ENCODE results near the gene DES. TPM values are rescaled to one million over a fixed set of nuclear protein-coding genes. Genes with fewer than 3 reads are reported as not detected.

Gene DES
- total RNA-seq, 1 donor from 2014 or later = not detected

DNA sequence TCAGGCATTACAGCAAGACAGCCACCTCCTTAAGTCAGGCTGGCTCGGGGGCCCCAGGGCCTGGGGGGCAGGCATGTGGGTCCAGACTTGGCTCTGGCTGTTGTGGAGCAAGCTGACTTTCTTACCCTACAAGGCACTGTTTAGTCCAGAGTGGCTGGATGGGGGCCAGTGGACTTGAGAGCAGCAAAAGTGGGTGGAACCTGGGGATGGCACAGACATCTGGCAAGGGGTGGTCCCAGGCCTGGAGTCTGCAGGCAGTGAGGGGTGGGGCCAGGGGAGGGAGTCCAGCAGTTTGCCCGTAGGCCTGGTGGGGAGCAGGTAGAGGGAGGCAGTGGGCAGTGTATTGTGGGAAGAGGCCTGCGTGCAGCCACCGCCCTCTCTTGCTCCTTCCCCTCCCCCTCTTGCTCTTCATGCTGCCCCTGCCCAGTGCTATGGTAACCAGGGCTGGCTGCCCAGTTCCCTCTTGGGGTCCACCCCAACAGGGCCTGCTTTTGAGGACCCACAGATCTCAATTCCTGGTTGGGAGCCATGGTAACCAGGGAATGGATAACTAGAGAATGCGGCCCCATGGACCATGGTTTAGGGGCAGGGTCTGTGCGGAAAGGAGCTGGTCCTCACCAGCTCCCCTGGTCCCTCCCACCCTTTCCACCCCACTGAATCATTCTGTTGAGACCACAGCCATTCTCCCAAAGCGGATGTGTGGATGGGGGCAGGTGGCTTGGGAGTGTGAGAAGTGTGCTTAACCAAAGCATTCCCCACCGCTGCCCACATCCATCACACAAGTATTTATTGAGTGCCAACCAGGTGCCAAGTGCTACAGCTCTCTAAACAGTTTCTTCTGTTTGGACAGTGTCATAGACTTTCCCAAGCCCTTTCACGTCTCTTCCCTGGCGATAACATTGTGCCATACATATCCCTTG is 35.8 kb downstream of the DES start:
- H3K36me3 ChIP-seq = no peaks in the 10 kb centered on the region

DNA sequence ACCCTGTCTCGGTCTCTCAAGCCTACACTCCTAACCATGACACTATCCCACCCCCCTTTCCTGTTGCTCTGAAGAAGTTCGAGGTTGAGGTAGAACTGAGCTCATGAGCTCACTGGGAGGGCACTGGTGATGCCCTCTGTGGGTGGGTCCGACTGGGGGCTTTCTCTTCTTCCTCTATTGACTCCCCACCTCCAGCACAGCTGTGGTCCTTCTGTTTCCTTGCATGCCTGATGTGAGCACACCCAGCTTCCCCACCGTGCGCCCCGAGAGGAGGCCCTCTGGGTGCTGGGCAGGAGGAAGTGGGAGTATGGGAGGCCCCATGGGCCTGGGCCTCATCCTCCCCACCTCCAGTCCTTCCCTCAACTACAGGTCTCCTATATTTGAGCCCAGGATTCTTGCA is 37.4 kb downstream of the DES start:
- H3K4me3 Mint-ChIP-seq = peak overlapping the region; percentile 21
- no peak for DNase-seq (ENCODE audit: low spot score)
- Histone ChIP-seq H2AFZ (replicated peaks) (no peak overlapping the region), H3K4me1 (peaks cover 30% of the 10 kb centered on the region), H3K4me2 (no peak overlapping the region), H3K9me3 (ENCODE audit: low read depth) (no peaks in the 10 kb centered on the region), H3F3A (ENCODE audit: low read depth) (peaks cover 17% of the 10 kb centered on the region), H3K9ac (no peak overlapping the region), H3K79me2 (ENCODE audit: low read depth) (no peaks in the 10 kb centered on the region), H4K20me1 (ENCODE audit: low read depth) (no peaks in the 10 kb centered on the region), H3K4me3 (no peak overlapping the region), H3K36me3 (no peaks in the 10 kb centered on the region), H3K27ac (no peak overlapping the region), H3K27me3 (no peaks in the 10 kb centered on the region)
- no peaks in the 10 kb centered on the region for H3K36me3 Mint-ChIP-seq
- H3K9me3 Mint-ChIP-seq = no peaks in the 10 kb centered on the region
- H3K27ac Mint-ChIP-seq = no peak overlapping the region
- H3K27me3 Mint-ChIP-seq (ENCODE audit: insufficient read depth, low read depth) = peaks cover 9% of the 10 kb centered on the region
- peaks cover 54% of the 10 kb centered on the region for H3K4me1 Mint-ChIP-seq
- TF ChIP-seq EZH2phosphoT487 (IDR thresholded peaks at IDR 0.05) = no peak
- TF ChIP-seq, protein P1, sequence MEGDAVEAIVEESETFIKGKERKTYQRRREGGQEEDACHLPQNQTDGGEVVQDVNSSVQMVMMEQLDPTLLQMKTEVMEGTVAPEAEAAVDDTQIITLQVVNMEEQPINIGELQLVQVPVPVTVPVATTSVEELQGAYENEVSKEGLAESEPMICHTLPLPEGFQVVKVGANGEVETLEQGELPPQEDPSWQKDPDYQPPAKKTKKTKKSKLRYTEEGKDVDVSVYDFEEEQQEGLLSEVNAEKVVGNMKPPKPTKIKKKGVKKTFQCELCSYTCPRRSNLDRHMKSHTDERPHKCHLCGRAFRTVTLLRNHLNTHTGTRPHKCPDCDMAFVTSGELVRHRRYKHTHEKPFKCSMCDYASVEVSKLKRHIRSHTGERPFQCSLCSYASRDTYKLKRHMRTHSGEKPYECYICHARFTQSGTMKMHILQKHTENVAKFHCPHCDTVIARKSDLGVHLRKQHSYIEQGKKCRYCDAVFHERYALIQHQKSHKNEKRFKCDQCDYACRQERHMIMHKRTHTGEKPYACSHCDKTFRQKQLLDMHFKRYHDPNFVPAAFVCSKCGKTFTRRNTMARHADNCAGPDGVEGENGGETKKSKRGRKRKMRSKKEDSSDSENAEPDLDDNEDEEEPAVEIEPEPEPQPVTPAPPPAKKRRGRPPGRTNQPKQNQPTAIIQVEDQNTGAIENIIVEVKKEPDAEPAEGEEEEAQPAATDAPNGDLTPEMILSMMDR (IDR thresholded peaks at IDR 0.05) = no peak
- no peak for TF ChIP-seq EZH2 (IDR thresholded peaks at IDR 0.05)

More for the DNA sequence above, 35.8 kb downstream of the DES start:
- H3K9me3 Mint-ChIP-seq = no peaks in the 10 kb centered on the region
- peak overlapping the region; percentile 8 for H3K4me2 ChIP-seq
- H3K4me3 Mint-ChIP-seq = peak overlapping the region; percentile 53
- no peaks in the 10 kb centered on the region for H3K79me2 ChIP-seq (ENCODE audit: low read depth)
- peaks cover 5% of the 10 kb centered on the region for H3F3A ChIP-seq (ENCODE audit: low read depth)
- peaks cover 4% of the 10 kb centered on the region for H3K27me3 ChIP-seq
- peaks cover 21% of the 10 kb centered on the region for H3K4me1 ChIP-seq
- no peak overlapping the region for H3K9ac ChIP-seq
- H3K36me3 Mint-ChIP-seq = peaks cover 3% of the 10 kb centered on the region
- no peaks in the 10 kb centered on the region for H4K20me1 ChIP-seq (ENCODE audit: low read depth)
- H3K27ac ChIP-seq = no peak overlapping the region
- TF ChIP-seq EZH2phosphoT487 (IDR thresholded peaks at IDR 0.05) = no peak
- no peak for TF ChIP-seq EZH2 (IDR thresholded peaks at IDR 0.05)
- TF ChIP-seq, protein P1 (IDR thresholded peaks at IDR 0.05) = no peak
- H3K4me1 Mint-ChIP-seq = peaks cover 44% of the 10 kb centered on the region
- DNase-seq (ENCODE audit: low spot score) = peak; percentile 34
- peaks cover 9% of the 10 kb centered on the region for H3K27me3 Mint-ChIP-seq (ENCODE audit: insufficient read depth, low read depth)
- H3K9me3 ChIP-seq (ENCODE audit: low read depth) = no peaks in the 10 kb centered on the region
- H2AFZ ChIP-seq (replicated peaks) = no peak overlapping the region
- H3K4me3 ChIP-seq = no peak overlapping the region
- peak overlapping the region; percentile 95 for H3K27ac Mint-ChIP-seq

DNA sequence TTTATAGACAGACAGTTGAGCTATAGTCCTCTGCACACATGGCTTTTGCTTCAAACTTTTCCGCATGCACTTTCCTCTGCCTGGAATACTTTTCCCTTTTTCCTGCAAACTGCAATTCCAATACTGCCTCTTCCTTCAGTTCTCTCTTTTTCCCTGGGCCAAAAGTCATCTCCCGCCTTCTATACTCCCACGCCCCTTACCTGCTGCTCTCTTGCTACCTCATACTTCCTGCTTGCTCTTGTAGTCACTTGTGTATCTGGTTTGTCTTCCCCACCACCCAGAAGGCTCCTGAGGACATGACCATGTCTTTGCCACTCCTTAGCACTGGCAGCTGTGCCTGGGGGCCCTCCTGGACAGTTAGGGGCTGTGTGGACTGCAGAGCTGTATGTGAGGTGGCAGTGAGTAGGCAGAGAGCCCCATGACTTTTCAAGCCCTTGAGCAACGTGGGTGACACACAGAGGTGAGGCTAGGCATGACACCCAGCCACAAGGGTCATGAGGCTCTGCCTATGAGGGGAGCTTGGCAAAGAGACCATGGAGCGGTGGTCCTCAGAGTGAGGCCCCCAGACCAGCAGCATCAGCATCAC is 39.7 kb downstream of the DES start:
- Mint-ChIP-seq H3K27me3 (ENCODE audit: insufficient read depth, low read depth) (peaks cover 7% of the 10 kb centered on the region), H3K4me1 (peaks cover 47% of the 10 kb centered on the region), H3K9me3 (no peaks in the 10 kb centered on the region), H3K36me3 (peaks cover 2% of the 10 kb centered on the region), H3K4me3 (no peak overlapping the region), H3K27ac (no peak overlapping the region)
- peak; percentile 37 for DNase-seq (ENCODE audit: low spot score)
- peaks cover 40% of the 10 kb centered on the region for H3K4me1 ChIP-seq
- no peak overlapping the region for H3K4me3 ChIP-seq
- no peak overlapping the region for H2AFZ ChIP-seq (replicated peaks)
- H3K79me2 ChIP-seq (ENCODE audit: low read depth) = no peaks in the 10 kb centered on the region
- H4K20me1 ChIP-seq (ENCODE audit: low read depth) = no peaks in the 10 kb centered on the region
- H3K9ac ChIP-seq = no peak overlapping the region
- H3K27me3 ChIP-seq = no peaks in the 10 kb centered on the region
- H3K9me3 ChIP-seq (ENCODE audit: low read depth) = no peaks in the 10 kb centered on the region
- no peak overlapping the region for H3K27ac ChIP-seq
- H3F3A ChIP-seq (ENCODE audit: low read depth) = peaks cover 17% of the 10 kb centered on the region
- no peaks in the 10 kb centered on the region for H3K36me3 ChIP-seq
- no peak overlapping the region for H3K4me2 ChIP-seq
- no peak for TF ChIP-seq EZH2 (IDR thresholded peaks at IDR 0.05)
- TF ChIP-seq, protein P1 (IDR thresholded peaks at IDR 0.05) = peak; percentile 15
- no peak for TF ChIP-seq EZH2phosphoT487 (IDR thresholded peaks at IDR 0.05)
